KMS-11 (cell line): ENCODE data around the gene GTSE1.

ENCODE experiments used
- H2AFZ ChIP-seq: fragments of 200-600 bp; sonication (generic); 2 replicates; pipeline ENCODE4 v1.6.1; 2016; ENCODE audit warnings: antibody characterized with exemption, mixed run types, low read depth
- H3K27ac ChIP-seq: fragments of 200-600 bp; sonication (generic); 2 replicates; pipeline ENCODE4 v1.6.1; 2016; ENCODE audit warnings: mild to moderate bottlenecking, mixed run types
- H3K27me3 ChIP-seq: fragments of 200-600 bp; sonication (generic); 2 replicates; pipeline ENCODE4 v1.6.1; 2017; ENCODE audit warnings: mild to moderate bottlenecking, low read depth, mixed run types, moderate library complexity; ENCODE audit not compliant: insufficient read depth
- H3K36me3 ChIP-seq: fragments of 200-600 bp; sonication (generic); 2 replicates; pipeline ENCODE4 v1.6.1; 2017; ENCODE audit warnings: mild to moderate bottlenecking, mixed run types; ENCODE audit not compliant: insufficient read depth
- H3K4me1 ChIP-seq: fragments of 200-600 bp; sonication (generic); 2 replicates; pipeline ENCODE4 v1.6.1; 2016; ENCODE audit warnings: mild to moderate bottlenecking, low read depth, mixed run types; ENCODE audit not compliant: poor library complexity, severe bottlenecking
- H3K4me2 ChIP-seq: fragments of 200-600 bp; sonication (generic); 2 replicates; pipeline ENCODE4 v1.7.0; 2016; ENCODE audit warnings: mild to moderate bottlenecking, mixed run types
- H3K4me3 ChIP-seq: fragments of 200-600 bp; sonication (generic); IDR thresholded peaks from 2 replicates; pipeline ENCODE4 v1.6.1; 2017; ENCODE audit warnings: low read depth, low read length, mixed read lengths; ENCODE audit not compliant: insufficient read depth
- H3K79me2 ChIP-seq: fragments of 200-600 bp; sonication (generic); 2 replicates; pipeline ENCODE4 v1.6.1; 2016; ENCODE audit warnings: low read depth, mixed run types; ENCODE audit not compliant: insufficient read depth
- H3K9ac ChIP-seq: fragments of 200-600 bp; sonication (generic); 2 replicates; pipeline ENCODE4 v1.6.1; 2016; ENCODE audit warnings: mild to moderate bottlenecking, mixed run types
- H4K20me1 ChIP-seq: fragments of 200-600 bp; sonication (generic); 2 replicates; pipeline ENCODE4 v1.6.1; 2016; ENCODE audit warnings: mild to moderate bottlenecking, mixed run types; ENCODE audit not compliant: insufficient read depth
- TF ChIP-seq, protein P1 (sequence below): fragments of 200-600 bp; sonication (generic); conservative IDR thresholded peaks from 2 replicates; pipeline ENCODE4 v1.6.1; 2017; ENCODE audit warnings: low read depth, mild to moderate bottlenecking, antibody characterized with exemption, low read length, moderate library complexity, mixed read lengths

The GTSE1 gene

GRCh38 chr22:46327691-46328465 is 31.2 kb downstream of the GTSE1 start:
- peaks cover under 1% of the 10 kb centered on the region for H3K4me1 ChIP-seq
- H3K79me2 ChIP-seq: no peaks in the 10 kb centered on the region
- no peak overlapping the region for H3K27ac ChIP-seq
- H4K20me1 ChIP-seq: no peaks in the 10 kb centered on the region
- H3K36me3 ChIP-seq: no peaks in the 10 kb centered on the region; the same call in 1 of the 2 replicates
- TF ChIP-seq, protein P1, sequence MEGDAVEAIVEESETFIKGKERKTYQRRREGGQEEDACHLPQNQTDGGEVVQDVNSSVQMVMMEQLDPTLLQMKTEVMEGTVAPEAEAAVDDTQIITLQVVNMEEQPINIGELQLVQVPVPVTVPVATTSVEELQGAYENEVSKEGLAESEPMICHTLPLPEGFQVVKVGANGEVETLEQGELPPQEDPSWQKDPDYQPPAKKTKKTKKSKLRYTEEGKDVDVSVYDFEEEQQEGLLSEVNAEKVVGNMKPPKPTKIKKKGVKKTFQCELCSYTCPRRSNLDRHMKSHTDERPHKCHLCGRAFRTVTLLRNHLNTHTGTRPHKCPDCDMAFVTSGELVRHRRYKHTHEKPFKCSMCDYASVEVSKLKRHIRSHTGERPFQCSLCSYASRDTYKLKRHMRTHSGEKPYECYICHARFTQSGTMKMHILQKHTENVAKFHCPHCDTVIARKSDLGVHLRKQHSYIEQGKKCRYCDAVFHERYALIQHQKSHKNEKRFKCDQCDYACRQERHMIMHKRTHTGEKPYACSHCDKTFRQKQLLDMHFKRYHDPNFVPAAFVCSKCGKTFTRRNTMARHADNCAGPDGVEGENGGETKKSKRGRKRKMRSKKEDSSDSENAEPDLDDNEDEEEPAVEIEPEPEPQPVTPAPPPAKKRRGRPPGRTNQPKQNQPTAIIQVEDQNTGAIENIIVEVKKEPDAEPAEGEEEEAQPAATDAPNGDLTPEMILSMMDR: no peak
- no peak overlapping the region for H3K4me2 ChIP-seq
- no peak overlapping the region for H2AFZ ChIP-seq
- H3K9ac ChIP-seq: no peak overlapping the region
- no peak overlapping the region for H3K4me3 ChIP-seq
- no peaks in the 10 kb centered on the region for H3K27me3 ChIP-seq

- TF ChIP-seq, protein P1: no peak
- Histone ChIP-seq H3K9ac (no peak overlapping the region), H3K4me1 (peaks cover 9% of the 10 kb centered on the region), H3K27me3 (no peaks in the 10 kb centered on the region), H2AFZ (no peak overlapping the region), H3K27ac (no peak overlapping the region), H3K36me3 (no peaks in the 10 kb centered on the region; the same call in 1 of the 2 replicates), H3K79me2 (no peaks in the 10 kb centered on the region), H3K4me2 (no peak overlapping the region), H3K4me3 (no peak overlapping the region), H4K20me1 (no peaks in the 10 kb centered on the region)
These were observed 32.1 kb downstream of the GTSE1 start for GRCh38 chr22:46328797-46329196.

- Histone ChIP-seq H3K27ac (no peak overlapping the region), H3K9ac (no peak overlapping the region), H4K20me1 (no peaks in the 10 kb centered on the region), H3K4me2 (no peak overlapping the region), H3K4me3 (no peak overlapping the region), H3K27me3 (no peaks in the 10 kb centered on the region), H3K36me3 (no peaks in the 10 kb centered on the region; the same call in 1 of the 2 replicates), H3K79me2 (no peaks in the 10 kb centered on the region), H2AFZ (no peak overlapping the region), H3K4me1 (peaks cover 16% of the 10 kb centered on the region)
- TF ChIP-seq, protein P1: no peak
These were observed 32.9 kb downstream of the GTSE1 start for GRCh38 chr22:46329616-46330015.

GRCh38 chr22:46330426-46330825 is 33.8 kb downstream of the GTSE1 start:
- H3K4me2 ChIP-seq: no peak overlapping the region
- TF ChIP-seq, protein P1: no peak
- H3K27ac ChIP-seq: no peak overlapping the region
- no peaks in the 10 kb centered on the region; the same call in 1 of the 2 replicates for H3K36me3 ChIP-seq
- no peaks in the 10 kb centered on the region; the same call in 1 of the 2 replicates for H3K79me2 ChIP-seq
- peaks cover 16% of the 10 kb centered on the region for H3K4me1 ChIP-seq
- H3K9ac ChIP-seq: no peak overlapping the region
- no peaks in the 10 kb centered on the region for H4K20me1 ChIP-seq
- H2AFZ ChIP-seq: no peak overlapping the region
- H3K27me3 ChIP-seq: no peaks in the 10 kb centered on the region
- no peak overlapping the region for H3K4me3 ChIP-seq
